Spleen (tissue), 11 donors: ENCODE measurements around the gene CDH26. TPM values are rescaled to one million over a fixed set of nuclear protein-coding genes. Genes with fewer than 3 reads are reported as not detected.

ENCODE experiments used
- DNase-seq: peaks from one replicate; pipeline ENCODE4 v3.0.0-alpha.2; 2020
- H3K27ac ChIP-seq, 8 donors: fragments of 200-600 bp; sonication (generic) in 7 of 8; 1 replicate in 4 of 8; 2 replicates in 4 of 8; pipeline versions ENCODE4 v1.5.0 to v1.8.0; 2016 to 2021; ENCODE audit warnings: inconsistent platforms in 4 of 8, mild to moderate bottlenecking in 4 of 8, moderate library complexity in 1 of 8
- H3K27me3 ChIP-seq, 7 donors: fragments of 200-600 bp; sonication (generic) in 6 of 7; replicated peaks in 1 of 7; 1 replicate in 4 of 7; 2 replicates in 3 of 7; pipeline versions ENCODE4 v1.5.0 to v1.8.0; 2016 to 2021; ENCODE audit warnings: inconsistent platforms in 3 of 7, mild to moderate bottlenecking in 1 of 7
- H3K36me3 ChIP-seq, 6 donors: fragments of 200-600 bp; sonication (generic) in 5 of 6; 1 replicate in 4 of 6; 2 replicates in 2 of 6; pipeline versions ENCODE4 v1.5.0 to v1.8.0; 2016 to 2021; ENCODE audit warnings: inconsistent platforms in 2 of 6
- H3K4me1 ChIP-seq, 6 donors: fragments of 200-600 bp; sonication (generic) in 5 of 6; 1 replicate in 3 of 6; 2 replicates in 3 of 6; pipeline versions ENCODE4 v1.5.0 to v1.8.0; 2016 to 2021; ENCODE audit warnings: inconsistent platforms in 3 of 6
- H3K4me3 ChIP-seq, 8 donors: fragments of 200-600 bp; sonication (generic) in 7 of 8; 1 replicate in 4 of 8; 2 replicates in 4 of 8; pipeline versions ENCODE4 v1.5.0 to v1.8.0; 2016 to 2021; ENCODE audit warnings: inconsistent platforms in 4 of 8, mild to moderate bottlenecking in 4 of 8, moderate library complexity in 2 of 8
- H3K9me3 ChIP-seq, 8 donors: fragments of 200-600 bp; sonication (generic) in 7 of 8; 1 replicate in 4 of 8; 2 replicates in 4 of 8; pipeline versions ENCODE4 v1.5.0 to v1.8.0; 2016 to 2021; ENCODE audit warnings: inconsistent platforms in 4 of 8
- CTCF ChIP-seq, 11 experiments: fragments of 200-600 bp in 7 of 11; fragments of 450-650 bp in 4 of 11; sonication (generic) in 4 of 11; IDR thresholded peaks in 8 of 11; conservative IDR thresholded peaks in 3 of 11; 1 replicate in 7 of 11; 2 replicates in 4 of 11; pipeline versions ENCODE4 v1.4.0 to v1.8.0; 2016 to 2021; ENCODE audit warnings: antibody characterized with exemption in 11 of 11, inconsistent platforms in 4 of 11, mild to moderate bottlenecking in 1 of 11
- POLR2A ChIP-seq, 3 donors: fragments of 450-650 bp; IDR thresholded peaks; one replicate each; pipeline ENCODE4 v1.5.1; 2017; ENCODE audit warnings: antibody characterized with exemption in 3 of 3, mild to moderate bottlenecking in 1 of 3
- POLR2AphosphoS5 ChIP-seq, 3 donors: sonication (generic); formaldehyde crosslinking; IDR thresholded peaks; one replicate each; pipeline ENCODE4 v1.5.1; 2017; ENCODE audit warnings: antibody characterized with exemption in 3 of 3
- WGBS, 5 donors: extraction: QIAGEN DNeasy Blood & Tissue Kit in 3 of 5; methylation state at CpG; one replicate each; pipeline versions ENCODE4 v1.1.5 to v1.1.7; 2013 to 2018; 5-methylcytosine and 5-hydroxymethylcytosine counted together
- intact Hi-C: fragments of 100-400 bp; cut with DNase I; formaldehyde crosslinking; loops from one replicate; pipeline ENCODE4 v1.15.0; 2023; ENCODE audit warnings: low total_unique reads
- polyA plus RNA-seq, 3 donors: library from polyadenylated mRNA; stranded (reverse); fragments of 200-250 nt; gene quantifications; one replicate each; pipeline ENCODE4 v1.2.1, GENCODE V29; 2013
- total RNA-seq, 7 donors: library from RNA; depleted of rRNA in 3 of 7; stranded (reverse); fragments of >200 nt in 3 of 7; fragmentation: NEBNext Ultra II Directional in 4 of 7; extraction: Animal tissue kit (Norgen Biotek cat#: 25700) in 4 of 7; gene quantifications; one replicate each; pipeline versions ENCODE4 v1.1.0 to v1.2.1, GENCODE V29; 2016 to 2021
- donor health status: healthy with polysubstance abuse.
- donor health status: DM: no; HTN: no; CAD: no; lungs with moderate emphysema.
- donor health status: DM: no; HTN: no; CAD: no.
- donor health status: Bipolar disorder and iron deficiency.
- donor health status: healthy.
- donor health status: DM: no; HTN: no; CAD: no.
- donor health status: DM: yes; HTN: yes; CAD: no.

The CDH26 gene
- total and polyA plus RNA-seq, 10 donors = 0.70 to 6.2 (median 2.0) TPM

GRCh38 chr20:59958626-59959025 is 403 bp downstream of the CDH26 start:
- intact Hi-C loops = no loop called here
- WGBS, 5 donors = 89 to 98% (median 91%) methylated on average over 4 of the region's 4 CpGs

GRCh38 chr20:59961423-59961822 is 3.2 kb downstream of the CDH26 start:
- WGBS, 5 donors = 73 to 89% (median 86%) methylated on average over 2 of the region's 2 CpGs
- H3K27me3 ChIP-seq = no peaks in the 10 kb centered on the region

More at GRCh38 chr20:59958626-59959025, 403 bp downstream of the CDH26 start:
- no peak for DNase-seq
- TF ChIP-seq CTCF (IDR thresholded peaks at IDR 0.05 in 8 of 11, conservative IDR thresholded peaks at IDR 0.05 in 3 of 11) = no peak
- no peak for TF ChIP-seq POLR2A (IDR thresholded peaks at IDR 0.05)
- TF ChIP-seq POLR2AphosphoS5 (IDR thresholded peaks at IDR 0.05) = no peak
- Histone ChIP-seq H3K9me3 (no peaks in the 10 kb centered on the region), H3K4me1 (no peaks in the 10 kb centered on the region), H3K36me3 (peaks cover 0 to 17% (median 0%) of the 10 kb centered on the region in 6 donors), H3K27ac (no peak overlapping the region), H3K4me3 (no peak overlapping the region), H3K27me3 (no peaks in the 10 kb centered on the region)

GRCh38 chr20:59962155-59962554 is 3.9 kb downstream of the CDH26 start:
- DNase-seq = no peak
- Histone ChIP-seq H3K27ac (no peak overlapping the region), H3K27me3 (no peaks in the 10 kb centered on the region), H3K36me3 (peaks cover 0 to 17% (median 0%) of the 10 kb centered on the region in 6 donors), H3K4me3 (no peak overlapping the region), H3K9me3 (no peaks in the 10 kb centered on the region), H3K4me1 (no peaks in the 10 kb centered on the region)
- WGBS, 5 donors = 73 to 94% (median 89%) methylated on average over 6 of the region's 6 CpGs
- TF ChIP-seq POLR2A (IDR thresholded peaks at IDR 0.05) = no peak
- no peak for TF ChIP-seq CTCF (IDR thresholded peaks at IDR 0.05 in 8 of 11, conservative IDR thresholded peaks at IDR 0.05 in 3 of 11)
- TF ChIP-seq POLR2AphosphoS5 (IDR thresholded peaks at IDR 0.05) = no peak
- intact Hi-C loops = loop anchor here (10.0 kb wide), 1 partner anchor 303 kb away; no protein-coding TSS in a partner anchor

More at GRCh38 chr20:59961423-59961822, 3.2 kb downstream of the CDH26 start:
- Histone ChIP-seq H3K4me1 (no peaks in the 10 kb centered on the region), H3K4me3 (no peak overlapping the region), H3K9me3 (no peaks in the 10 kb centered on the region), H3K27ac (no peak overlapping the region), H3K36me3 (peaks cover 0 to 17% (median 0%) of the 10 kb centered on the region in 6 donors)
- intact Hi-C loops = loop anchor here (10.0 kb wide), 1 partner anchor 303 kb away; no protein-coding TSS in a partner anchor
- TF ChIP-seq CTCF (IDR thresholded peaks at IDR 0.05 in 8 of 11, conservative IDR thresholded peaks at IDR 0.05 in 3 of 11) (no peak), POLR2AphosphoS5 (IDR thresholded peaks at IDR 0.05) (no peak), POLR2A (IDR thresholded peaks at IDR 0.05) (no peak)
- no peak for DNase-seq

GRCh38 chr20:59966428-59966827 is 8.2 kb downstream of the CDH26 start:
- WGBS, 5 donors = 82 to 91% (median 86%) methylated on average over 3 of the region's 3 CpGs
- Histone ChIP-seq H3K27me3 (no peaks in the 10 kb centered on the region), H3K9me3 (no peaks in the 10 kb centered on the region), H3K36me3 (no peaks in the 10 kb centered on the region), H3K27ac (no peak overlapping the region), H3K4me3 (no peak overlapping the region), H3K4me1 (no peaks in the 10 kb centered on the region)
- TF ChIP-seq CTCF (IDR thresholded peaks at IDR 0.05 in 8 of 11, conservative IDR thresholded peaks at IDR 0.05 in 3 of 11) = no peak
- TF ChIP-seq POLR2A (IDR thresholded peaks at IDR 0.05) = no peak
- TF ChIP-seq POLR2AphosphoS5 (IDR thresholded peaks at IDR 0.05) = no peak
- no peak for DNase-seq
- intact Hi-C loops = loop anchor here (10.0 kb wide), 1 partner anchor 298 kb away; no protein-coding TSS in a partner anchor
